NB4 (cell line): ENCODE results near the gene SLC6A18.

Source experiments
- DNase-seq: peaks from one replicate; pipeline ENCODE4 v3.0.0; 2010; ENCODE audit warnings: low read depth
- H3K4me3 ChIP-seq: one replicate; pipeline ENCODE4 v1.5.1; 2011; ENCODE audit warnings: mild to moderate bottlenecking, low read depth, low read length, moderate library complexity
- MYC ChIP-seq: IDR thresholded peaks from 2 replicates; pipeline ENCODE4 v1.6.1; 2011; ENCODE audit warnings: low read depth, low read length
- POLR2A ChIP-seq: IDR thresholded peaks from 2 replicates; pipeline ENCODE4 v1.6.1; 2011; ENCODE audit warnings: mild to moderate bottlenecking; ENCODE audit not compliant: insufficient read length; ENCODE audit errors: extremely low read depth
- TF ChIP-seq, protein P1 (sequence below): IDR thresholded peaks from one replicate; pipeline ENCODE4 v1.5.1; 2012; ENCODE audit warnings: low read depth, low read length
- TF ChIP-seq, protein P2 (sequence below): IDR thresholded peaks from 2 replicates; pipeline ENCODE4 v1.6.1; 2011; ENCODE audit warnings: low read depth, low read length

Gene SLC6A18

DNA sequence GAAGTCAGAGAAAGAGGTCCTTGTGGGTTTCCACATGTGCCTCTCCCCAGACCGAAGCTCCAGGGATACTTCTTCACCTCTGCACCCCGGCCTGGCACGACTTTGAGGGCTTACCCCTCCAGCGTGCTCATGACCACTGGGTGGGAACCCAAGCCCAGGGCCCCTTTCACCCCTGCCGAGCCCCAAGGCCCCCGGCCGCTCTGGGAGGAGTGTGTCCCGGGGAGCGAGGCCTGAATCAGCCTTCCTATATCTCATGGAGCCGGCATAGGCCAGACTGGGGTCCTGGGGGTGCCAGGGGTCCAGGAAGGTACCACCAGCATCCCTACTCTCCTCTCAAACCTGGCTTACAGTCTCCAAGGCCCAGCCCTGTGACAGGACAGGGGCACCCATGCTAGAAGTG lies 52.6 kb downstream of the SLC6A18 start:
- no peak for DNase-seq
- TF ChIP-seq POLR2A, result no peak
- TF ChIP-seq, protein P1, sequence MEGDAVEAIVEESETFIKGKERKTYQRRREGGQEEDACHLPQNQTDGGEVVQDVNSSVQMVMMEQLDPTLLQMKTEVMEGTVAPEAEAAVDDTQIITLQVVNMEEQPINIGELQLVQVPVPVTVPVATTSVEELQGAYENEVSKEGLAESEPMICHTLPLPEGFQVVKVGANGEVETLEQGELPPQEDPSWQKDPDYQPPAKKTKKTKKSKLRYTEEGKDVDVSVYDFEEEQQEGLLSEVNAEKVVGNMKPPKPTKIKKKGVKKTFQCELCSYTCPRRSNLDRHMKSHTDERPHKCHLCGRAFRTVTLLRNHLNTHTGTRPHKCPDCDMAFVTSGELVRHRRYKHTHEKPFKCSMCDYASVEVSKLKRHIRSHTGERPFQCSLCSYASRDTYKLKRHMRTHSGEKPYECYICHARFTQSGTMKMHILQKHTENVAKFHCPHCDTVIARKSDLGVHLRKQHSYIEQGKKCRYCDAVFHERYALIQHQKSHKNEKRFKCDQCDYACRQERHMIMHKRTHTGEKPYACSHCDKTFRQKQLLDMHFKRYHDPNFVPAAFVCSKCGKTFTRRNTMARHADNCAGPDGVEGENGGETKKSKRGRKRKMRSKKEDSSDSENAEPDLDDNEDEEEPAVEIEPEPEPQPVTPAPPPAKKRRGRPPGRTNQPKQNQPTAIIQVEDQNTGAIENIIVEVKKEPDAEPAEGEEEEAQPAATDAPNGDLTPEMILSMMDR, result no peak
- TF ChIP-seq, protein P2, sequence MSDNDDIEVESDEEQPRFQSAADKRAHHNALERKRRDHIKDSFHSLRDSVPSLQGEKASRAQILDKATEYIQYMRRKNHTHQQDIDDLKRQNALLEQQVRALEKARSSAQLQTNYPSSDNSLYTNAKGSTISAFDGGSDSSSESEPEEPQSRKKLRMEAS, result no peak
- TF ChIP-seq MYC, result no peak
- H3K4me3 ChIP-seq, result no peak overlapping the region

DNA sequence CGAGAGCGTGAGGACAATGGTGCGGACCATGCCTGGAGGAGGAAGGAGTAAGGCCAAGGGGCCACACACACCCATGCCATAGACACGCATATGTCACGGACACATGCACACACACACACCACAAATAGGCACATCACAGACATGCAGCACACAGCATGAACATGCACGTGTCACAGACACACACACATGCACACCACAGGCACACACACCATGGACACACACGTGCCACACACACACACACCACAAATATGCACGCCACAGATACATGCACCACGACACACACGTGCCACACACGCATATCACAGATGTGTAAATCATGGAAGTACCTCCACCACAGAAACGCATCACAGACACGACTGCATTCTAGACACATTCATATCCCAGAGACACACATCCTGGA lies 53.0 kb downstream of the SLC6A18 start:
- no peak overlapping the region for H3K4me3 ChIP-seq
- TF ChIP-seq, protein P1, result no peak
- TF ChIP-seq, protein P2, result no peak
- TF ChIP-seq MYC (no peak), POLR2A (no peak)
- no peak for DNase-seq

DNA sequence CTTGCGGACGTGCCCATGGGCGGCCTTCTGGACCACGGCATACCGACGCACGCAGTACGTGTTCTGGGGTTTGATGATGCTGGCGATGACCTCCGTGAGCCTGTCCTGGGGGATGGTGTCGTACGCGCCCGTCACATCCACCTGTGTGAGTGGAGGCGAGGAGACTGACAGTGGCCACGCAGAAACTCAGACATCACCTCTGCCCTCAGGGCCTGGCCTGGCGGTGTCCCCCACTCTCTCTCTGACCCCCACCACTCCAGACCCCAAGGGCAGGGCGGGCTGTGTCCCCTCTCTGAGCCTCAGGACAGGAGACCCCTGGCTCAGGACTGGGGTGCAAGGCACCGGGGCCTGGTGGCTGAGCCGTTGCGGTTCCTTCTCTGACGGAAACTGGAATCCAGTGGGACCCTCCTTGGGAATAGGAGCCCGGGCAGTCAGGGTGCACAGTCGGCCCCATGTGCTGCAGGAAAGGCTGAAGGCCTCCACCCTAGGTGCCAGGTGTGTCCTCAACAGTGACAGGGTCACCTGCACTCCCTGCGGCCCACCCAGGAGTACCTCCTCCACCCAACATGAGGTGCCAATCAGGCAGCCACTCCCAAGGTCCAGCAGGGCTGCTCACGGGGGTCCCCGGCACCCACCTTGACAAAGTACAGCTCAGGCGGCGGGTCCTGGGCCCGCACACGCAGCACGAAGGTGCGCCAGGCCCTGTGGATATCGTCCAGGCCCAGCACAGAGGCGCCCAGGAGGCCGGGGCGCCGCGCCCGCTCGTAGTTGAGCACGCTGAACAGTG lies 53.7 kb downstream of the SLC6A18 start:
- H3K4me3 ChIP-seq, result no peak overlapping the region
- DNase-seq, result no peak
- TF ChIP-seq MYC (no peak), POLR2A (no peak)
- TF ChIP-seq, protein P1, result no peak
- TF ChIP-seq, protein P2, result no peak

DNA sequence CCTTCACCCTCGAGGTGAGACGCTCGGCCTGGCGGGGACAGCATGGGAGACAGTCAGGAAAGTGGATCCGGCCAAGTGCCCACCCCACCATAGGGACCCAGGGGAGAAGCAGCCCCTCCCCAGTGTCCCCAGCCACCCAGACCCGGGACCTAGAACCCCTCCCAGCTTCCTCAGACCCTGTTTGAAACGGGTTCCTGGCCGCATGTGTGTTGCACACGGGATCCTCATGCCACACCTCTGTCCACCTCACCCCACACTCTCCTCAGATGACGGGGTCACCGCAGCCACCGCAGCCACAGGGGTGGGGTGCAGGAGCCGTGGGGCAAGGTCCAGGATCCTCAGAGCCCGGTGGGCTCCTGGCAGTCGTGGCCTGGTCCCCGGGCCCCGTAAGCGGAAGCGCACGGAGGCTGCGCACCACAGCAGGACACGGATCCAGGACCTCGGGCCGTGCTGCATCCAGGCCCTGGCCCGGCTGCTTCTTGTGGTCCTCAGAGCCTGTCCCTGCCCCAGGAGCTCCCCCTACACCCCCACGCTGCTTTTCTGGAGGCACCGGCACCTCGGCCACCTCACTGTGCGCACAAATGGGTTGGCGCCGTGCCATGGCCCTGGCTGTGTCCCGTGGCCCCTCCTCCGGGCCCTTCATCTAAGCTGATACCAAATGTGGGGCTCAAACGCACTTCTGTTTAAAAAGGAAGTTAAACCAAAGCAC lies 54.4 kb downstream of the SLC6A18 start:
- DNase-seq, result no peak
- no peak overlapping the region for H3K4me3 ChIP-seq
- no peak for TF ChIP-seq POLR2A
- TF ChIP-seq, protein P1, result no peak
- TF ChIP-seq, protein P2, result no peak
- TF ChIP-seq MYC, result no peak

DNA sequence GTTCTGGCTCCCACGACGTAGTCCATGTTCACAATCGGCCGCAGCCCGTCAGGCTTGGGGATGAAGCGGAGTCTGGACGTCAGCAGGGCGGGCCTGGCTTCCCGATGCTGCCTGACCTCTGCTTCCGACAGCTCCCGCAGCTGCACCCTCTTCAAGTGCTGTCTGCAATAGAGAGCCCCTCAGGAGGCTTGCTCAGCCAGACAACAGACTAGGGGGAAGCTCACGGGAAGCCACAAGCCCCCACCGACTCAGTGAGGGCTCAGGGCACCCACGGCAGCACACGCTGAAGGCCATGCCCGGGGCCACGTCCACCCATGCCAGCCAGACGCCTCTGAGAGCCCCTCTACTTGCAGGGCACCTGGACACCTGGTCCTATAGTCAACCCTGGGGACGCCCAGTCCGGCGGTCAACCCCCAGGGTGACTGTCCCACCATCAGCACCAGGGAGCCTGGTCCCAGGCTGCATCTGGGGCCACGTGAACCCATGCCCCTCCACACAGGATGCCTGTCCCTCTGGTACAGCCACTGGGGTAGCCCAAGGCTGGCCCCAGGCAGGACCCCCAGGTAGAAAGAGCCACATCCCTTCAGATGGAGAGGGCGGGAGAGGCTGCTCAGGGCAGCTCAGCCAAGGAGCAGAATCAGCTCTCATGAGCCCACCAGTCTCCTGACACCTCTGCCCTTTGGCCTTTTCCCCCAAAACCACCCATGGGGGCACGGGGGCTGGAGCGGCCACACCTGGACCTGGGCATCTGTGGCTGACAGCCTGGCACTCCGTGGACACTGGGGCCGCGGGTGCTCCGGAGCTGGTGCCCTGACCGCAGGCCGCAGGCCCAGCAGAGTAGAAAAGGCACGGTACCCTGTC lies 55.2 kb downstream of the SLC6A18 start:
- no peak overlapping the region for H3K4me3 ChIP-seq
- no peak for DNase-seq
- TF ChIP-seq, protein P2, result no peak
- TF ChIP-seq POLR2A (no peak), MYC (no peak)
- TF ChIP-seq, protein P1, result no peak
